ENCODE data around the gene NCL. TPM values are rescaled to one million over a fixed set of nuclear protein-coding genes. Genes with fewer than 3 reads are reported as not detected.

The NCL gene
- total and polyA plus RNA-seq, 2 of the 13 experiments (the other 11 are each of a cell fraction or from before 2014, with no cell fraction given) = 105 to 779 TPM

DNA sequence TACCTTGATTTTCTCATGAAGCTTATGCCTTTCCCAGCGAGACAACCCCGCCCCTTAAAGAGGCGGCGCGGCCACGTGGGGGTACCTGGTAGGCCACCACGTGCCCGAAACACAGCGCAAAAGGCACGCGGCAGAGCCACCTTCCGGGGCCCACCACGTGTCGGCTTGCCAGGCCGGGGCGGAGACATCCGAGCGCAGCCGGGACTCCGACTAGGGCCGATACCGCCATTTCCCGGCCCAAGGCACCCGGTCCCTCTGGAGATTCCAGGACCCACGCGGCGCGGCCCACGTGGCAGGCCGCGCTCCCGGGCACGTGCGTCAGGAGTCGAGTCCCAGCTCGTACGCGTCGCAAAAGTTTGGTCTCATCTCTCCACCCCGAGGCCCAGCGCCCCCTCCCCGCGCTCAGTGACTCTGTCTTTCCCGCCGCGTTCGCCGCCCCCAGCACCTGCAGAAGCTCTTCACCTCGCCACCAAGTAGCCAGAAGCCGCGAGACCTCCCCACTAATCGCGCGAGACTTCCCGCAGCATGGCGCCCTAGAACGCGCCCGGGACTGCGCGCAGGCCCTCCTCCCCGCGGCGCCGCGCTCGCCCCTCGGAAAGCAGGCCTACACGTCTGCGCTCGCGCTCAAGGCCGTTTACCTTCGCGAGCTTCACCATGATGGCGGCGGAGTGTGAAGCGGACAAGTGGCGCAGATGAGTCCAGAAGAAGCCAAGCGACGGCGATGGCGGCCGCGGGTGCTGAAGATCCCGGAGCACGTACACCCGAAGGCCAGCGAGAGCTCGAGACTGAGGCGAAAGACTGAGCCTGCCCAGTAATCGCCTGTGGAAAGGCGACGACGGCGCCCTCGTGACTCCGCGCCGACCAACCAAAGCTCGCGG is at the start of gene NCL (continued):
- TF ChIP-seq, protein P1, sequence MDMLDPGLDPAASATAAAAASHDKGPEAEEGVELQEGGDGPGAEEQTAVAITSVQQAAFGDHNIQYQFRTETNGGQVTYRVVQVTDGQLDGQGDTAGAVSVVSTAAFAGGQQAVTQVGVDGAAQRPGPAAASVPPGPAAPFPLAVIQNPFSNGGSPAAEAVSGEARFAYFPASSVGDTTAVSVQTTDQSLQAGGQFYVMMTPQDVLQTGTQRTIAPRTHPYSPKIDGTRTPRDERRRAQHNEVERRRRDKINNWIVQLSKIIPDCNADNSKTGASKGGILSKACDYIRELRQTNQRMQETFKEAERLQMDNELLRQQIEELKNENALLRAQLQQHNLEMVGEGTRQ (IDR thresholded peaks at IDR 0.05; ENCODE audit: low read depth, low read length) = peak; percentile 97
- TF ChIP-seq, protein P1 (CRISPR knock-in tag; IDR thresholded peaks at IDR 0.05; ENCODE audit: borderline replicate concordance) = peak; percentile 94
- TF ChIP-seq FOXA3 (CRISPR knock-in tag; IDR thresholded peaks at IDR 0.05) (peak; percentile 68), CAMTA2 (CRISPR knock-in tag; IDR thresholded peaks at IDR 0.05; ENCODE audit: borderline replicate concordance) (no peak), ZBTB42 (CRISPR knock-in tag; IDR thresholded peaks at IDR 0.05) (peak; percentile 67; the same call in 1 of the 2 replicates), ZMYM2 (CRISPR knock-in tag; IDR thresholded peaks at IDR 0.05) (peak; percentile 62; the same call in 1 of the 2 replicates), TAF1 (CRISPR knock-in tag; IDR thresholded peaks at IDR 0.05) (peak; percentile 99), SRSF4 (IDR thresholded peaks at IDR 0.05; ENCODE audit: low read depth, low read length, poor library complexity, severe bottlenecking) (no peak), ZKSCAN5 (CRISPR knock-in tag; IDR thresholded peaks at IDR 0.05) (peak; percentile 22; the same call in 1 of the 2 replicates), KLF6 (CRISPR knock-in tag; IDR thresholded peaks at IDR 0.05) (peak; percentile 91), GABPA (IDR thresholded peaks at IDR 0.05; ENCODE audit: low read depth, low read length) (no peak), GABPA (CRISPR knock-in tag; IDR thresholded peaks at IDR 0.05; ENCODE audit: low read depth) (peak; percentile 41), ZNF225 (CRISPR knock-in tag; IDR thresholded peaks at IDR 0.05) (peak; percentile 92; the same call in 1 of the 2 replicates), ZNF430 (CRISPR knock-in tag; IDR thresholded peaks at IDR 0.05) (peak; percentile 96), MYNN (CRISPR knock-in tag; IDR thresholded peaks at IDR 0.05; ENCODE audit: low read depth) (peak; percentile 61), ZNF773 (CRISPR knock-in tag; IDR thresholded peaks at IDR 0.05; ENCODE audit: borderline replicate concordance) (peak; percentile 79; the same call in 1 of the 2 replicates), ETV6 (CRISPR knock-in tag; conservative IDR thresholded peaks at IDR 0.05) (peak; percentile 79)
- TF ChIP-seq, protein P2, sequence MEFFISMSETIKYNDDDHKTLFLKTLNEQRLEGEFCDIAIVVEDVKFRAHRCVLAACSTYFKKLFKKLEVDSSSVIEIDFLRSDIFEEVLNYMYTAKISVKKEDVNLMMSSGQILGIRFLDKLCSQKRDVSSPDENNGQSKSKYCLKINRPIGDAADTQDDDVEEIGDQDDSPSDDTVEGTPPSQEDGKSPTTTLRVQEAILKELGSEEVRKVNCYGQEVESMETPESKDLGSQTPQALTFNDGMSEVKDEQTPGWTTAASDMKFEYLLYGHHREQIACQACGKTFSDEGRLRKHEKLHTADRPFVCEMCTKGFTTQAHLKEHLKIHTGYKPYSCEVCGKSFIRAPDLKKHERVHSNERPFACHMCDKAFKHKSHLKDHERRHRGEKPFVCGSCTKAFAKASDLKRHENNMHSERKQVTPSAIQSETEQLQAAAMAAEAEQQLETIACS (CRISPR knock-in tag; IDR thresholded peaks at IDR 0.05) = peak; percentile 85
- TF ChIP-seq, protein P3, sequence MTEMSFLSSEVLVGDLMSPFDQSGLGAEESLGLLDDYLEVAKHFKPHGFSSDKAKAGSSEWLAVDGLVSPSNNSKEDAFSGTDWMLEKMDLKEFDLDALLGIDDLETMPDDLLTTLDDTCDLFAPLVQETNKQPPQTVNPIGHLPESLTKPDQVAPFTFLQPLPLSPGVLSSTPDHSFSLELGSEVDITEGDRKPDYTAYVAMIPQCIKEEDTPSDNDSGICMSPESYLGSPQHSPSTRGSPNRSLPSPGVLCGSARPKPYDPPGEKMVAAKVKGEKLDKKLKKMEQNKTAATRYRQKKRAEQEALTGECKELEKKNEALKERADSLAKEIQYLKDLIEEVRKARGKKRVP (CRISPR knock-in tag; IDR thresholded peaks at IDR 0.05) = peak in 1 of 2 experiments; percentile 72; a peak in 2 of 4 replicates

Measured in HepG2 (cell line).